Duodenal mucosa (tissue), 2 donors: Measurements from ENCODE around the gene FCMR.

Experiments
- H3K27ac ChIP-seq: one replicate; pipeline ENCODE4 v1.7.0; 2013; ENCODE audit warnings: low read depth, low read length
- H3K27me3 ChIP-seq, 2 donors: one replicate each; pipeline ENCODE4 v1.7.0; 2013; ENCODE audit warnings: low read length in 2 of 2, control low read depth in 1 of 2; ENCODE audit not compliant: insufficient read depth in 2 of 2, control insufficient read depth in 1 of 2
- H3K36me3 ChIP-seq, 2 donors: one replicate each; pipeline ENCODE4 v1.7.0; 2013; ENCODE audit warnings: low read length in 2 of 2, control low read depth in 1 of 2; ENCODE audit not compliant: insufficient read depth in 2 of 2, control insufficient read depth in 1 of 2
- H3K4me1 ChIP-seq, 2 donors: one replicate each; pipeline ENCODE4 v1.7.0; 2013; ENCODE audit warnings: low read length in 2 of 2, control low read depth in 1 of 2; ENCODE audit not compliant: insufficient read depth in 2 of 2, control insufficient read depth in 1 of 2
- H3K4me3 ChIP-seq, 2 donors: one replicate each; pipeline ENCODE4 v1.7.0; 2013; ENCODE audit warnings: low read length in 2 of 2, low read depth in 1 of 2
- H3K9ac ChIP-seq, 2 donors: one replicate each; pipeline ENCODE4 v1.7.0; 2013; ENCODE audit warnings: low read length in 2 of 2, low read depth in 1 of 2
- H3K9me3 ChIP-seq, 2 donors: one replicate each; pipeline ENCODE4 v1.7.0; 2013; ENCODE audit warnings: low read length in 2 of 2, control low read depth in 1 of 2; ENCODE audit not compliant: control insufficient read depth in 1 of 2

The FCMR gene

GRCh38 chr1:206883160-206883559 lies 38.6 kb downstream of the FCMR start:
- no peaks in the 10 kb centered on the region for H3K4me1 ChIP-seq
- H3K27me3 ChIP-seq: no peaks in the 10 kb centered on the region
- no peak overlapping the region for H3K27ac ChIP-seq
- no peak overlapping the region for H3K4me3 ChIP-seq
- H3K36me3 ChIP-seq: no peaks in the 10 kb centered on the region
- H3K9ac ChIP-seq: no peak overlapping the region
- peaks cover 5 to 6% of the 10 kb centered on the region in 2 donors for H3K9me3 ChIP-seq

GRCh38 chr1:206882555-206882954 lies 39.2 kb downstream of the FCMR start:
- no peak overlapping the region for H3K9ac ChIP-seq
- H3K9me3 ChIP-seq: peaks cover 7 to 8% of the 10 kb centered on the region in 2 donors
- no peaks in the 10 kb centered on the region for H3K4me1 ChIP-seq
- no peak overlapping the region for H3K27ac ChIP-seq
- no peaks in the 10 kb centered on the region for H3K27me3 ChIP-seq
- H3K36me3 ChIP-seq: no peaks in the 10 kb centered on the region
- no peak overlapping the region for H3K4me3 ChIP-seq

DNA sequence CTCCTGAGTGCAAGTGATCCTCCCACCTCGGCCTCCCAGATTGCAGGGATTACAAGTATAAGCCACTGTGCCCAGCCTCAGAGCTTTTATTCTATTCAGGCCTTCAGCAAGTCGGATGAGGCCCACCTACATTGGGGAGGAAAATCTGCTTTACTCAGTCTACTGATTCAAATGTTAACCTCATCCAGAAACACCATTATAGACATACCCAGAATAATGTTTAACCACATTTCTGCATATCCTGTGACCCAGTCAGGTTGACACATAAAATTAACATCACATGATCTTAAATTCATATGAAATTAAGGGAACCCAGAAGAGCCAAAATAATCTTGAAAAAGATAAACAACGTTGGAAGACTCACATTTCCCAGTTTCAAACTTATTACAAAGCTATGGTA lies 41.4 kb downstream of the FCMR start:
- H3K27me3 ChIP-seq: no peaks in the 10 kb centered on the region
- no peak overlapping the region for H3K4me3 ChIP-seq
- no peaks in the 10 kb centered on the region for H3K4me1 ChIP-seq
- H3K9me3 ChIP-seq: peaks cover 13 to 15% of the 10 kb centered on the region in 2 donors
- no peak overlapping the region for H3K27ac ChIP-seq
- no peaks in the 10 kb centered on the region for H3K36me3 ChIP-seq
- no peak overlapping the region for H3K9ac ChIP-seq

DNA sequence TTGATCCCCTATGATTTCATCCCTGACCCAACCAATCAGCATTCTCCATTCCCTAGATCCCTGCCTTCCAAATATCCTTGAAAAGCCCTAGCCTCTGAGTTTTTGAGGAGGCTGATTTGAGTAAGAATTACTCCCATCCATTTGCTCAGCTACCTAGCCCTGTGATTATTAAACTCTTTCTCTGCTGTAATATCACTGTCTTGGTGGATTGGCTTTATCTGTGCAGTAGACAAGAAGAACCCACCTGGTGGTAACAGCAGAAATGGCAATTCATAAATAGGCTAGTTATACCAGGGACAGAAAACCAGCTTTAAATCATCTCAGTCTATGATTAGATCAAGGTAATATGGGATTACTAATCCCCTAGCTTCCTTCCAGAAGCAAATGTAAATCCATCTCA lies 43.3 kb downstream of the FCMR start:
- H3K9me3 ChIP-seq: peaks cover 13 to 15% of the 10 kb centered on the region in 2 donors
- no peak overlapping the region for H3K27ac ChIP-seq
- H3K36me3 ChIP-seq: no peaks in the 10 kb centered on the region
- H3K4me1 ChIP-seq: no peaks in the 10 kb centered on the region
- H3K9ac ChIP-seq: no peak overlapping the region
- H3K4me3 ChIP-seq: no peak overlapping the region
- H3K27me3 ChIP-seq: no peaks in the 10 kb centered on the region

DNA sequence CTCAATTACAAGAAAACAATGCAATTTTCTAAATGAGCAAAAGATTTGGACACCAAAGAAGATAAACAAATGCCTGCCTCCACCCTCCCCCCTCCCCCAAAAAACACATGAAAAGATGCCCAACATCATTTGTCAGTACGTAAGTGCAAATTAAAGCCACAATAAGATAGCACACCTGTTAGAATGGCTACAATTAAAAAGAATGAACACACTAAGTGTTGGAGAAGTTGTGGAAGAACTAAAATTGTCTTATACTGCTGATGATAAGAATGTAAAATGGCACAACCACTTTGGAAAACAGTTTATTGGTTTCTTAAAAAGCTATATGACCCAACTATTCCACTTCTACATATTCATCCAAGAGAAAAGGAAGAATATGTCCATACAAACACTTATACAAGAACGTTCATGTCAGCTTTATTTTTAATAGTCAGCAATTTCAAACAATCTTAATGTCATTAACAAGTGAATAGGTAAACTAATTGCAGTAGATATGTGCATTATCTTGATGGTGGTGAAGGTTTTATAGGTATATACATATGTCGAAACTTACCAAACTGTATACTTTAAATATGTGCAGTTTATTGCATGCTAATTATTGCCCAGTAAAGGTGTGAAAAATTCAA lies 45.9 kb downstream of the FCMR start:
- Histone ChIP-seq H3K9me3 (peaks cover 15 to 21% of the 10 kb centered on the region in 2 donors), H3K36me3 (no peaks in the 10 kb centered on the region), H3K9ac (no peak overlapping the region), H3K27me3 (no peaks in the 10 kb centered on the region), H3K27ac (no peak overlapping the region), H3K4me3 (no peak overlapping the region), H3K4me1 (no peaks in the 10 kb centered on the region)

GRCh38 chr1:206873603-206874188 lies 48.0 kb downstream of the FCMR start:
- Histone ChIP-seq H3K27me3 (peaks cover 0 to 2% of the 10 kb centered on the region in 2 donors), H3K27ac (no peak overlapping the region), H3K36me3 (no peaks in the 10 kb centered on the region), H3K9me3 (peaks cover 14 to 21% of the 10 kb centered on the region in 2 donors), H3K4me3 (no peak overlapping the region), H3K9ac (no peak overlapping the region), H3K4me1 (no peaks in the 10 kb centered on the region)

GRCh38 chr1:206872139-206872538 lies 49.6 kb downstream of the FCMR start:
- H3K4me1 ChIP-seq: no peaks in the 10 kb centered on the region
- H3K27me3 ChIP-seq: peaks cover 2 to 3% of the 10 kb centered on the region in 2 donors
- H3K9me3 ChIP-seq: peaks cover 6 to 14% of the 10 kb centered on the region in 2 donors
- no peak overlapping the region for H3K27ac ChIP-seq
- no peak overlapping the region for H3K4me3 ChIP-seq
- H3K9ac ChIP-seq: no peak overlapping the region
- H3K36me3 ChIP-seq: no peaks in the 10 kb centered on the region

DNA sequence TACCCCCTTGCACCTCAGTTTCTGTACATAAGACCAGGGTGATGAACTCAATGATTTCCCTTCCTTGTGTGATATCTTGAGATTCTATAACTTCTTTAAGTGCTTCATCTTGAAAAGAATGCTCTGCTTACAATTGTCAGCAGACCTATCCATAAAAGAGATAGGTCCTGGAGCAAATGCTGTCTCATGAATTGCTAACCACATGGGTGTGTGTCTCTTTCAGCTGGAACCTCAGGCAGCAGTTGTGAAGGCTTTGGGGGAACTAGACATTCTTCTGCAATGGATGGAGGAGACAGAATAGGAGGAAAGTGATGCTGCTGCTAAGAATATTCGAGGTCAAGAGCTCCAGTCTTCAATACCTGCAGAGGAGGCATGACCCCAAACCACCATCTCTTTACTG lies 53.5 kb downstream of the FCMR start:
- Histone ChIP-seq H3K9ac (no peak overlapping the region), H3K27me3 (peaks cover 2 to 7% of the 10 kb centered on the region in 2 donors), H3K4me1 (no peaks in the 10 kb centered on the region), H3K27ac (no peak overlapping the region), H3K4me3 (no peak overlapping the region), H3K9me3 (peaks cover 2 to 7% of the 10 kb centered on the region in 2 donors), H3K36me3 (no peaks in the 10 kb centered on the region)

DNA sequence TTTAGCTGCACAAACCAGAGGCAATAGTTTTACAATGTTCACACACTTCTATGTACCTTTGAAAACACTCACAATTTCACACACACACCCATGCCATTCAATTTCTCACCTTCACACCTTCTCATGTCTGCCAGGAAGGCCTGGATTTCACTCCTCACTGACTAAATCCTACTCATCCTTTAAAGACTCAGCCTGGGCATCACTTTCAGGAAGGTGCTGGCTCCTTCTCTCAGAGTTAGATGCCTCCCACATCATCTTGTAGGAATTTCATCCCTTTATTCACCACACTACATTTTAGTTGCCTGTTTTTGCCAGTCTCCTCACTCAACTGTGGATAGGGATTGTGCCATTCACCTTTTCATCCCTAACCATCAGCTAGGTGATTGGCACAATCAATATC lies 54.0 kb downstream of the FCMR start:
- H3K27ac ChIP-seq: no peak overlapping the region
- peaks cover 2 to 7% of the 10 kb centered on the region in 2 donors for H3K27me3 ChIP-seq
- H3K36me3 ChIP-seq: no peaks in the 10 kb centered on the region
- H3K9ac ChIP-seq: no peak overlapping the region
- H3K4me3 ChIP-seq: no peak overlapping the region
- peaks cover 2 to 7% of the 10 kb centered on the region in 2 donors for H3K9me3 ChIP-seq
- no peaks in the 10 kb centered on the region for H3K4me1 ChIP-seq

DNA sequence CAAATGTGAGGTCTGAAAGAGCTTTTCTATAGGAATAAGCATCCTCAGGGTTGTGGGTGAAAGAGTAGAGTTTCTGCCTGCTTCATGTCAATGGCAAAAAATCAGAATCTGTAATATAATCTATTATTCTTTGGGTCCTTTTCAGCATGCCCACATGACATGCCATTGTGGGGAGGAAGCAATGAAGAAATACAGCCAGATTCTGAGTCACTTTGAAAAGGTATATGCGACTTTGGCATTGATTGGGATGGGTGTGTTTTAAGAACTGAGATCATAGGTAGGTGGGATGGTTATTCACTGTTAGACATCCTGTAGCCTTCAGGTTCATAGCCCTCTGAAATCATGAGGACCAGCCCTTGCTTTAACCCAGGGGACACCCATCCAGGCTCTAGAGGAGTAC lies 54.5 kb downstream of the FCMR start:
- no peaks in the 10 kb centered on the region for H3K36me3 ChIP-seq
- H3K27ac ChIP-seq: no peak overlapping the region
- H3K27me3 ChIP-seq: peaks cover 2 to 7% of the 10 kb centered on the region in 2 donors
- no peak overlapping the region for H3K9ac ChIP-seq
- H3K4me1 ChIP-seq: no peaks in the 10 kb centered on the region
- peaks cover 2 to 4% of the 10 kb centered on the region in 2 donors for H3K9me3 ChIP-seq
- no peak overlapping the region for H3K4me3 ChIP-seq
